H7 (cell line): ENCODE results near the gene NPHS1. TPM values are rescaled to one million over a fixed set of nuclear protein-coding genes. Genes with fewer than 3 reads are reported as not detected.
"Not testable (repeated sequence)": the region's sequence is repeated elsewhere in the genome, so short reads cannot be mapped to it uniquely, and the experiment has no call there.

Experiments used
- DNase-seq: peaks from one replicate; pipeline ENCODE4 v3.0.0; 2012
- H3K27me3 ChIP-seq: 2 replicates; pipeline ENCODE4 v1.6.0; 2011; ENCODE audit warnings: mild to moderate bottlenecking, low read length; ENCODE audit not compliant: control insufficient read depth, insufficient read depth
- H3K36me3 ChIP-seq: replicated peaks from 2 replicates; pipeline ENCODE4 v1.5.1; 2011; ENCODE audit warnings: low read length; ENCODE audit not compliant: control insufficient read depth, insufficient read depth
- H3K4me3 ChIP-seq: 2 replicates; pipeline ENCODE4 v1.5.1; 2011; ENCODE audit warnings: low read depth, mild to moderate bottlenecking, control low read depth, low read length, moderate library complexity; ENCODE audit not compliant: insufficient read depth
- total RNA-seq: library from RNA; depleted of rRNA; stranded (reverse); fragments of >200 nt; shearing (Covaris generic); gene quantifications from 2 replicates; pipeline ENCODE4 v1.2.3, GENCODE V29; 2014

Gene NPHS1
- total RNA-seq, 1 experiment from 2014 or later: not detected

- H3K4me3 ChIP-seq: not testable (repeated sequence)
Observed at GRCh38 chr19:35795564-35795963, 56.7 kb downstream of the NPHS1 start.

GRCh38 chr19:35793381-35794165 lies 58.7 kb downstream of the NPHS1 start:
- H3K27me3 ChIP-seq: peaks cover 3% of the 10 kb centered on the region; the same call in 1 of the 2 replicates
- H3K36me3 ChIP-seq: no peaks in the 10 kb centered on the region

More at GRCh38 chr19:35795564-35795963, 56.7 kb downstream of the NPHS1 start:
- not testable (repeated sequence) for DNase-seq, H3K36me3 ChIP-seq, H3K27me3 ChIP-seq

GRCh38 chr19:35792888-35793287 lies 59.4 kb downstream of the NPHS1 start:
- DNase-seq: no peak
- no peak overlapping the region for H3K4me3 ChIP-seq
- peaks cover 1% of the 10 kb centered on the region; the same call in 1 of the 2 replicates for H3K27me3 ChIP-seq
- no peaks in the 10 kb centered on the region for H3K36me3 ChIP-seq

More at GRCh38 chr19:35793381-35794165, 58.7 kb downstream of the NPHS1 start:
- no peak overlapping the region for H3K4me3 ChIP-seq
- DNase-seq: peak; percentile 51

DNA sequence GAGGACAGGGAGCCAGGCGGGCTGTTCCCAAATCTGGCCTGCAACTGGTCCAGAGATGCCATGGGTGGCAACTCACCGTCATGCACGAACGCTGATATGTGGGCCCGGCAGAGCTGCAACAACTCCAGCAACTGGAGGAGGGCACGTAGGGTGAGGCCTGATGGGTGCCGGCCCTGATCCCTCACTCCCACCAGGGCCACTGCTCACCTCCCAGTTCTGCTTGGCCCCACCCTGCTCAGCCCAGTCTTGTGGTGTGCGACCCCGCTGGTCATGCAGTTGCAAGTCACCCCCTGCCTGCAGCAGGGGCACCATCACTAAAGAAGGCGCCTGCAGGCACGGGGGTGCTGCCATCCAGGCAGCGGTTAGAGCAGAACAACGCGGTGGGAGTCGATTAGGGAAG lies 60.0 kb downstream of the NPHS1 start:
- no peaks in the 10 kb centered on the region for H3K36me3 ChIP-seq
- no peak overlapping the region for H3K4me3 ChIP-seq
- DNase-seq: peak; percentile 58
- peaks cover 1% of the 10 kb centered on the region; the same call in 1 of the 2 replicates for H3K27me3 ChIP-seq

DNA sequence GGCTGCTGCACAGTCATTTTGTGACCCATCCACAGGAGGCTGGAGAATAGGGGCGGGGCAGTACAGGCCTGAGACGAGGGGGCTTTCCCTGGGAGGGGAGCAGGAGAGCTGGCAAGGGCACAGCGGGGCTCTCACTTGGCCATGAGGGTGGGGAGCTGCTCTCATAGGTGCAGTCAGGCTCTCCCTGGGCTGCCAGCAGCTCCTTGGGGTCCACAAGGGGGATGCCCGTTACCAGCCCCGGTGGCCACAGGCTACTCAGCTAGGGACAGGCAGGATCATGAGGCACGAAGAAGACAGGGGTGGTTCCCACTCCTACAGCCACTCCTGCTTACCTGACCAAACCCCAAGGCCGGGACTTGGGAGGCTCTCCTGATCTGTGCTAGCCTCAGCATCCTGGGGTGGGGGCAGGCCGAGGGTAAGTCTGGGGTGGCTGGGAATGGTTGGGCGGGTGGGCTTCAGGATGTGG lies 60.5 kb downstream of the NPHS1 start:
- DNase-seq: no peak

GRCh38 chr19:35790981-35791813 lies 61.1 kb downstream of the NPHS1 start:
- H3K27me3 ChIP-seq: no peaks in the 10 kb centered on the region
- H3K36me3 ChIP-seq: no peaks in the 10 kb centered on the region
- no peak overlapping the region for H3K4me3 ChIP-seq
- peak; percentile 77 for DNase-seq

More for the DNA sequence above, 60.5 kb downstream of the NPHS1 start:
- no peaks in the 10 kb centered on the region for H3K36me3 ChIP-seq
- no peak overlapping the region for H3K4me3 ChIP-seq
- no peaks in the 10 kb centered on the region for H3K27me3 ChIP-seq

DNA sequence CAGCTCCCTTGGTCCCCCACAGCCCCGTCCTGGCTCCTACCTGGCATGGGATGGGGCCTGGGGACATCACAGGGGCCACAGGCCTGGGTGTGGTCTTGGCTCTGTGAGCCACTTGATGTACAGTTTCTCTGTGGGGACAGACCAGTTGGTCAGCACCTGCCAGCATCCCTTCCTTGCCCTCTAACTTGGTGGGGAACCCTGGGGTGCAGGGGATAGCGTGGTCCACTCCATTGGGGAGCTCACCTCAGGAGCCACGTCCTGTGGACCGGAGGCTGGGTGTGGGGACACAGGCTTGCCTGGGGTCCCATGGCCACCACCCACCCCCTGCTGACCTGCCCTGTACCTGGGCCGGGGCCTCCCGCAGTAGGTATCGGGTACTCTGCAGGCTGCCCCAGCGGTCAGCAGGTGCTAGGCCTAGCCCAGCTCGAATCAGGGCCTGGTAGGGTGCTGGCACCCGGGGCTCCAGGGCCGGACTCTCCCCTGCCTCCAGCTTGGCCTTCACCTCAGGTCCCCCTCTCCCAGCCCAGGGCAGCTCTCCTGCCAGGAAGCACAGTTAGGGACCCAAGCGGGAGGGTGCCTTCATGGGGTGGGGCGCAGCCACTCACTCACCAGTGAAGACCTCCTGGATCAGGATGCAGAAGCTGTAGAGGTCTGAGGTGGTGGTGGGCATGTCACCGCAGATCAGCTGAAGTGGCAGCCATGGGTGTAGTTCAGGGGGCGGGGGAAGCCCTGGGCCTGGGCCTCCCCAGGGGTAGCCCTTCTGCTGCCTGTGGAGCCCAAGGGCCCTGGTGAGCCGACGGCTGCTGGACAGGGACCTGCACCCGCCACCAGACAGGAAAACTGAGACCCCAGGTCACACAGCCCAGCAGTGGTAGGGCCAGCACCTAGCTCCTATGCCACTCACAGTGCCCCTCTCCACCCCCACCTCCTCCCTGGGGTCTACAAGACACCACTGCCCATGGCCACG lies 62.0 kb downstream of the NPHS1 start:
- Histone ChIP-seq H3K36me3 (no peaks in the 10 kb centered on the region), H3K4me3 (no peak overlapping the region), H3K27me3 (no peaks in the 10 kb centered on the region; the same call in 1 of the 2 replicates)
- peak; percentile 54 for DNase-seq

GRCh38 chr19:35789195-35789977 lies 62.9 kb downstream of the NPHS1 start:
- no peak overlapping the region for H3K4me3 ChIP-seq
- no peaks in the 10 kb centered on the region for H3K36me3 ChIP-seq
- peaks cover 1% of the 10 kb centered on the region; the same call in 1 of the 2 replicates for H3K27me3 ChIP-seq
- DNase-seq: peak; percentile 59

DNA sequence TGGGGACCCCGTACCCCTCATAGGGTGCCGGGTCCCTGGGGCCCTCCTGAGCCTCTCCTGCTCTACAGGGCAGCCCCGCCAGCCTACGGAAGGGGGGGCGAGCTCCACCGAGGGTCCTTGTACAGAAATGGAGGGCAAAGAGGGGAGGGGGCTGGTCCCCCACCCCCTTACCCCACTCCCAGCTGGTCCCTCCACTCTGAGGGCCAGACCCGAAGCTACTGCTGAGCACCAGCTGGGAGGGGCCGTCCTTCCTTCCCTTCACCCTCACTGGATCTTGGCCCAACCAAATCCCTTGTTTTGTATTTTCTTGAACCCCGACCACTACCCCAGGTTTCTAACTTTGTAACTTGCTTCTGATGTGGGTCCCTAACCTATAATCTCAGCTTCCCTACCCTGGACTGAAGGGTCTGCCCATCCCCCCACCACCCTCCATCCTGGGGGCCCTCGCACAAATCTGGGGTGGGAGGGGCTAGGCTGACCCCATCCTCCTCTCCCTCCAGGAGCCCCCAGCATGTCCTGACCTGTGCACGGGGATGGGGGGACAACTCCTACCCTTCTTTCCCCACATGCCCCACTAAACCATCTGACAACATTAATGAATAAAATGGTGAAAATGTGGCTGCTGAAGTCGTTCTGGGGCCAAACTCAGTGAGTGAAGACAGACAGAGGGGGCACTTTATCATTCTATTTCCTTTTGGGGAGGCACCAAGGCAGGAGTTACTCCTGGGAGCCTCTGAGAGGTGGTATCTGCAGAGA lies 63.9 kb downstream of the NPHS1 start:
- DNase-seq: peak; percentile 57
- peaks cover 1% of the 10 kb centered on the region; the same call in 1 of the 2 replicates for H3K27me3 ChIP-seq
- H3K36me3 ChIP-seq: no peaks in the 10 kb centered on the region
- H3K4me3 ChIP-seq: no peak overlapping the region

- H3K4me3 ChIP-seq: no peak overlapping the region
- peak; percentile 53 for DNase-seq
- peaks cover 1% of the 10 kb centered on the region; the same call in 1 of the 2 replicates for H3K27me3 ChIP-seq
- H3K36me3 ChIP-seq: no peaks in the 10 kb centered on the region
Observed at GRCh38 chr19:35787227-35787799, 65.0 kb downstream of the NPHS1 start.

DNA sequence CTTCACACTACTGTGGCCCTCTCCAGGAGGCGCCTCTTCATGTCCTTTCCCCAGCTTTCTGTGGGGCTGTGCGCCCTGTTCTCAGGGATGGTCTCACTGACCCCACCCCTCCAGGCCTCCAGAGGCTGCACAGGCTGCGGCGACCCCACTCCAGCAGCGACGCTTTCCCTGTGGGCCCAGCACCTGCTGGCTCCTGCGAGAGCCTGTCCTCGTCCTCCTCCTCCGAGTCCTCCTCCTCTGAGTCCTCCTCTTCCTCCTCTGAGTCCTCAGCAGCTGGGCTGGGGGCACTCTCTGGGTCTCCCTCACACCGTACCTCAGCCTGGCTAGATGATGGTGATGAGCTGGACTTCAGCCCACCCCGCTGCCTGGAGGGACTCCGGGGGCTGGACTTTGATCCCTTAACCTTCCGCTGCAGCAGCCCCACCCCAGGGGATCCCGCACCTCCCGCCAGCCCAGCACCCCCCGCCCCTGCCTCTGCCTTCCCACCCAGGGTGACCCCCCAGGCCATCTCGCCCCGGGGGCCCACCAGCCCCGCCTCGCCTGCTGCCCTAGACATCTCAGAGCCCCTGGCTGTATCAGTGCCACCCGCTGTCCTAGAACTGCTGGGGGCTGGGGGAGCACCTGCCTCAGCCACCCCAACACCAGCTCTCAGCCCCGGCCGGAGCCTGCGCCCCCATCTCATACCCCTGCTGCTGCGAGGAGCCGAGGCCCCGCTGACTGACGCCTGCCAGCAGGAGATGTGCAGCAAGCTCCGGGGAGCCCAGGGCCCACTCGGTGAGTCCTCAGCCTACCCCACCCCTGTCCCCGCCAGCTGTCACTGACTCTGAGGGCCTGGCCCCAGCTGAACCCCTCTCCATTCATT lies 65.8 kb downstream of the NPHS1 start:
- DNase-seq: peak; percentile 57

GRCh38 chr19:35785339-35785627 lies 67.0 kb downstream of the NPHS1 start:
- peaks cover 1% of the 10 kb centered on the region; the same call in 1 of the 2 replicates for H3K27me3 ChIP-seq
- peak overlapping the region; percentile 50 for H3K4me3 ChIP-seq
- no peak for DNase-seq
- H3K36me3 ChIP-seq: no peaks in the 10 kb centered on the region

More for the DNA sequence above, 65.8 kb downstream of the NPHS1 start:
- Histone ChIP-seq H3K4me3 (no peak overlapping the region), H3K27me3 (peaks cover 1% of the 10 kb centered on the region; the same call in 1 of the 2 replicates), H3K36me3 (no peaks in the 10 kb centered on the region)
